ENCODE measurements around the gene PPP2R3A.

GRCh38 chr3:136023264-136023978 lies 57.9 kb downstream of the PPP2R3A start:
- TF ChIP-seq CTCF (IDR thresholded peaks at IDR 0.05 in 4 of 5, conservative IDR thresholded peaks at IDR 0.05 in 1 of 5) (no peak), POLR2A (IDR thresholded peaks at IDR 0.05) (no peak)

Measured in gastrocnemius medialis (tissue), 4 donors.